ENCODE measurements around the gene KRT78. TPM values are rescaled to one million over a fixed set of nuclear protein-coding genes. Genes with fewer than 3 reads are reported as not detected.

KRT78 gene
- total RNA-seq, 1 donor from 2014 or later = not detected

DNA sequence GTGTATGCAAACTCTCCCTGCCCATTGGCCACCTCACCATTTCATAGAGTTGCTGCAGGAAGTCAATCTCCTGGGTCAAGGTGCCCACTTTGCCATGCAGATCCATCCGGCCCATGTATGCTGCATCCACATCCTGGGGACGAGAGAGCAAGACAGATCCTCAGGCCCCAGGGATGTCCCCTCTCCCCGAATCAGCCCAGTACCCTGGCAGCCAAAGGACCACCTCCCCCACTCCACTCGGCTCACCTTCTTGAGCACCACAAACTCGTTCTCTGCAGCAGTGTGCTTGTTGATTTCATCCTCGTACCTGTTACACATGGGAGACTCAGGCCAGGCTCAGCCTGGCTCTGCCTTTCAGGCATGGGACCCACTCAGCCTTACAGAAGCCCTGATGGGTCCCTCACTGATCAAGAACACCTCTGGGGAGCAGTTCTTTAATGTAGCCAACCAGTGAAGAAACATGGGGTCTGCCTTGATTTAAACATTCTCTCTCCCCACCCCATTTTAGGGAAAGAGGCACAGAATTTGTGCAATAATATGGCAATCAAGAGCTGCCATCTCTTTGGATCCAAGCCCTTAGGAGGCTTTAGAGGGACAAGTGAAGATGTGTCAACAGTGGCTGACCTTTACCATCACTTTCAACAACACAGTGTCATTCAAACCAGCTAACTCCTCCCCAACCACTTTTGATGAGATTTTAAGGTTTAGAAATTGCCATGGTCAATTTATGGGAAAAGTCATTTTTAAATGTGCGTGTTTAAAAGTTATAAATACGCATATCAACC lies 18.6 kb downstream of the KRT78 start:
- intact Hi-C loops (cut with DNase I) = no loop called here
- DNase-seq (ENCODE audit: low spot score) = no peak

- intact Hi-C loops (cut with DNase I) = no loop called here
- no peak for DNase-seq (ENCODE audit: low spot score)
Measured at GRCh38 chr12:52828591-52829021, 20.2 kb downstream of the KRT78 start.

GRCh38 chr12:52828156-52828555 lies 20.6 kb downstream of the KRT78 start:
- intact Hi-C loops (cut with DNase I) = no loop called here
- no peak for DNase-seq (ENCODE audit: low spot score)

DNA sequence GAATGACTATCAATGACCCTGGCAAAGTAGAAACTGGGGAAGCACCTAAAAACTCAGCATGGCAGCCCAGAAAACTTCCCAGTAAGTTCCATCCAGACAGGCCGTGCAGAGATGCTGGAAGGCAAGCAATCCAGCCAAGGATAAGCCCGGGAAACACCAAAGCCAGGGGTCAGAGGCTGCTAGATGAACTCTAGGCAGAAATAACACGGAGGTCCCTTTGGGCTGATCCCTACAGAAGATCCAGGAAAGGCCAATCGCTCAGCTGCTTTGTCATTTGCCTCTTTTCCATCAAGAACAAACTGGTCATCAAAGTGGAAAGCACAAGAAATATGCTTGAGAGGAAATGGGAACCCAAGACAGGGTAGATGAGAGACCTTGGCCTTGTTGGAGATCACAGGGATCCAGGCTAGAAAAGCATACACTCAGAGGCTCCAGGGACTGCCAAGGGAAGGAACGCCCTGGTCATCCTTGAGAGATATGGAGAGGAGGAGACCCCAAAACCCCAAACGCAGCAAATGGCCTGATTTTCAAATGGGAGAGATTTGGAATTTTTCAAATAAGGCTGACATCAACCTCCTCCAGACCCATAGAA lies 21.2 kb downstream of the KRT78 start:
- intact Hi-C loops (cut with DNase I) = no loop called here
- DNase-seq (ENCODE audit: low spot score) = no peak

DNA sequence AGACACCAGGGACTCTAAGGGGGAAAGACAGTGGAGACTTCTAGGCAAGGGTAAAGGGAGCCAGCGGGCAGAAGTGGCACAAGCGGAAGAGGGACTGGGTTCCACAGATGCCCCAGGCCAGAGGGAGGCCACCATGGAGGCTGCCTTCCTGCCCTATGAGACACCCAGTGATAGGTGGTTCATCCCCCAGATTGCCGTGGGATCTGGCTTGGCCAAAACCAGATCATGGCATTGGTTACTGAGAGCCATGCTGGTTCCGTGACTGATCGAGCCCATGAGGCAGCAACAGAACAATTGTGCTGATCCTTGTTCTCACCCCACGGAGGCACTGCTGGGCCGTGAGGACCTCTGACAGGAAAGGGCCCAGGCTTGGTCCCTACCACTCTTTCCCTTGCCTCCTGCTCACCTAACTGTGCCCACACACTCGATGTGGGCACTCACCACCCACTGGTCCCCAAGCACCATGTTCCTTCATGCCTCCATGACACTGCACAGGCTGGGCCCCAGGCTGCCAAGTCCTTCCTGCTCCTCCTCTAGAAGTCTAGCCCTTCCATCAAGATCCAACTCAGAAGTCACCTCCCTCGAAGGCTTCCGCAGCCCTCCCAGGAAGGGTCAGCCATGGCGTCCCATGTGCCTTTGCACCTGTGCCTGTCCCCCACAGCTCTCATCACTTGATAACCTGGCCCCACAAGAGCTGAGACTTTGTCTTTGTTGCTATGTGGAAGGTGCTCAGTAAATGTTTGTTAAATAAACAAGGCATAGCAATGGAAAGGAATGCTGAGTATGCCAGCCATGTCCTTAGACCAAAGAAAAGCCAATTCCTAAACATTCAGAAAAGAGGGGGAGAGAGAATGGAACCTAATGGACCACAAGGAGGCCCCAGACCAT lies 21.9 kb downstream of the KRT78 start:
- no peak for DNase-seq (ENCODE audit: low spot score)
- intact Hi-C loops (cut with DNase I) = no loop called here

DNA sequence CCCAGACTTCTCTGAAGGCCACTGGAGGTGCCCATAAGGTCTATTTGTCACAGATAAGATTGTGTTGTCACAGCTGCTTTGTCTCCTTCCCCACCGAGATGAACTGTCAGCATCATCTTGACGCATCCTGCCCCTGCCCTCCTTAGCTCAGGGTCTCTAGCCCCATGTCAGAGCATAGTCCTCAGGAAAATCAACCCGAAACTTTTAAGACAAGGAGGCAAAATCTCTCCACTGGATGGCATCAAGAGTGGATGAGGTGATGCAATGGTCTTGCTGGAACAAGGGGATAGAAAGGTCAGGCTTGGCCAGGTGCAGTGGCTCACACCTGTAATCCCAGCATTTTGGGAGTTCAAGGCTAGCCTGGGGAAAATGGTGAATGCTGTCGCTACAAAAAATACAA lies 22.8 kb downstream of the KRT78 start:
- intact Hi-C loops (cut with DNase I) = no loop called here
- no peak for DNase-seq (ENCODE audit: low spot score)

DNA sequence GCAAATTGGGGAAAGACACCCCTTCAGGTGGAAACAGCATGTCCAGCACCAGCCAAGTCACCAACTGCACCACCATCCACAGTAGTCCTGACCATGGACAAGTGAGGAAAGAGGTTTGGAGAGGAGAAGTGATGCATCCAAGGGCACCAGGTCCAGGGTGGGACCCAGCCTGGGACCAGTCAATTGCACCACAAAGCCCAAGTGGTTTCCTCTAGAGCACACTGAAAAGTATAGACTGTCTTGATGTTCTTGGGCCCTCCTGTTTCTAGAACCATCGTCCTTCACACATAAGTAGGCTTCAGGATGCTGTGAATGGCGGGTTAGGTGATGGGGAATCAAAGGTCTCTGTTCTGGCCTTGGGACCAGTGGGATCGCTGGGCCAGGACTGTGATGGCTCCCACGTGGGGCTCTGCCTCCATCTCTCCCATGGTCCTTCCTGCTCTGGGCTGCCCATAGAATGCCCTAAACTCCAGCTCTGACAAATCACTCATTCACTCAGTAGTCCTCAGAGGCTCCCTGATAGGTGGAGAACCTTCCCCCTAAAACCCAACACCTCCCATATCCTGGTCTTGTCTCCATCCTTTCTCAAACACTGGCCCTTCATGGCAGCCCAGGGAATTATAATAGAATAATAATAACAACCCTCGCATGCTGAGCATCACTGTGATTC lies 23.9 kb downstream of the KRT78 start:
- intact Hi-C loops (cut with DNase I) = no loop called here
- DNase-seq (ENCODE audit: low spot score) = no peak

DNA sequence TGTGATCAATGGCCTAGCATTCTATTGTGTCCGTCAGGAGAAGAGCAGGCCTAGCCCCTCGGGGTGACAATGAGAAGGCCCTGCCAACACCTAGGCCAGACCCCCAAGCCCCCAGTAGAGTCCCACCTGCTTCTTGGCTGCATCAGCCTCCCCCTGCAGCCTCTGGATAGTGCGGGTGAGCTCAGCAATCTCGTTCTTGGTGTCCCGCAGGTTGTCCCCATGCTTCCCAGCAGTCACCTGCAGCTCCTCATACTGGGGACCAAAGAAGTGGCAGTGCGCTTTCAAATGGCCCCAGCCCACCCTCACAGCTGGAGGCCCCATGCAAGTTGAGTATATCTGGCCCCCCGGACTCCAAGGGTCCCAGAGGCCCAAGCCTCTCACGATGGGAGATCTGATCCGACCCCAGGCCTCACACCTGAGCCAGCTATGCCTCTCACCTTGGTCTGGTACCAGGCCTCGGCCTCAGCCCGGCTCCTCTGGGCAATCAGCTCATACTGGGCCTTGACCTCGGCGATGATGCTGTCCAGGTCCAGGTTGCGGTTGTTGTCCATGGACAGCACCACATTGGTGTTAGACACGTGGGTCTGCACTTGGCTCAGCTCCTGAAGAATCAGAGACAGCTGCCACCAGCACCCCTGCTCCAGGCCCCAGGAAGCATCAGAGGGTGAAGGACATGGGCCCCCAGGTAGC lies 24.9 kb downstream of the KRT78 start:
- no peak for DNase-seq (ENCODE audit: low spot score)
- intact Hi-C loops (cut with DNase I) = no loop called here

DNA sequence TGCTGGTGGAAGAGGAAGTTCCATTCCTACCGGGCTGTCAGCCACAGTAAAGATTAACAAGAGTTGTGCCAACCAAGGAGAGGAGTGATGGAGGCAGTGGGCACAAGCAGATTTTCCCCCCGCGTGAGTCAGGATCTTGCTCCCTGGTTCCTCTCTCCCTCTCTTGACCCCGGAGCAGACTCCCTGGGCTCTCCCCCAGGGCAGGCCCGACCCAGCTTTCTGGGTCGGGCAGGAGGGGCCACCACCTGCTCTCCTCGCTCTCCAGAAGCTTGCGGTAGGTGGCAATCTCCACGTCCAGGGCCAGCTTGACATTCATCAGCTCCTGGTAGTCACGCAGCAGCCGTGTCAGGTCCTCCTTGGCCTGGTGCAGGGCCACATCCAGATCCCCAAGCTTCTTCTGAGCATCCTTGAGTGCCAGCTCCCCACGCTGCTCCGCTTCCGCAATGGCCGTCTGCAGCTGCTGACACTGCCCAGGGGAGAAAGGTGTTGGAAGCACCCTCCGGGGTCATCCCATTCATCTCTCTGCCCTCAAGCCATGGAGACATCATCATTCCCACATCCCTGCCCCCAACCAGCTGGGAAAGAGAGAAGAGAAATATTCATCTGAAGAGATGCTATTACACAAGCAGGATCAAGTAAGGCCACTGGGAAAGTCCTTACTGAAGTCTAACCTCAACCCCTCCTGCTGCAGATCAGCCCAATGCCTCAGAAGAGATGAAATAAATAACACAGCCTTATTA lies 25.9 kb downstream of the KRT78 start:
- no peak for DNase-seq (ENCODE audit: low spot score)
- intact Hi-C loops (cut with DNase I) = no loop called here

DNA sequence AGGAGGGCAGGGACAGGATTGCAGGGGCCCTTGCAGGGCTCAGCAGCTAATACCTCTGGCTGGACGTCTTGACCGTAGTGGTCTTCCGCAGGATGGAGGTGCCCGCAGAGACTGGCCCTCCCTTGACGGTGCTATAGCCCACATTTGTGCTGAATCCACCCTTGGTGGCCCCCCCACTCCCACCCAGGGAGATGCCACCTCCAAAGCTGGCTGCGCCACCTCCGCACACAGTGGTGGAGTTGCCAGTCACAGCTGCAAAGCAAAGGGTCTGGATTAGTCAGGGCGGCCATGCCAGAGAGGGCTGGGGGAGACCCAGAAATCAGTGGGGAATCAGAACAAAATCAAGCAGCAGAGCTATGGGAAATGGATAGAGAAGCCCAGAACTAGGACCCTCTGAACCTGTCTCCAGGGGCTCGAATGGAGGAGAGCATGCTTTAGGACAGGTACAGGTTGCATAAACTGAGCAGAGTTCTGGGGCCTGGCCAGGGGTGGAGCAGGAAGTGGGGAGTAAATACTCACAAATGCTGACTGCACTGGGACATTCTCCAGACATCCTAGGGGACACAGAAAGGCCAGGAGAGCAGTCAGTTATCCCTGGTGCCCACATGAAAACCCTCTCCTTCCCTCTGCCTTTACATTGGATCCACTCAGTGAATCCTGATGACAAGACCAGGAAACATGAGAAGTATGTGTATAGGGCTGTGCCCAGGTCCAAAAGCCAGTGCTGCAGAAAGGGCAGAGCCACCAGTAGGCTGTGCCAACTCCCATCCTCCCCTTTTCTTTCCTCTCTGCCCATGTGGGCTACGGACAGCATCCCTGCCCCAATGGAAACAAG lies 26.8 kb downstream of the KRT78 start:
- intact Hi-C loops (cut with DNase I) = no loop called here
- no peak for DNase-seq (ENCODE audit: low spot score)

DNA sequence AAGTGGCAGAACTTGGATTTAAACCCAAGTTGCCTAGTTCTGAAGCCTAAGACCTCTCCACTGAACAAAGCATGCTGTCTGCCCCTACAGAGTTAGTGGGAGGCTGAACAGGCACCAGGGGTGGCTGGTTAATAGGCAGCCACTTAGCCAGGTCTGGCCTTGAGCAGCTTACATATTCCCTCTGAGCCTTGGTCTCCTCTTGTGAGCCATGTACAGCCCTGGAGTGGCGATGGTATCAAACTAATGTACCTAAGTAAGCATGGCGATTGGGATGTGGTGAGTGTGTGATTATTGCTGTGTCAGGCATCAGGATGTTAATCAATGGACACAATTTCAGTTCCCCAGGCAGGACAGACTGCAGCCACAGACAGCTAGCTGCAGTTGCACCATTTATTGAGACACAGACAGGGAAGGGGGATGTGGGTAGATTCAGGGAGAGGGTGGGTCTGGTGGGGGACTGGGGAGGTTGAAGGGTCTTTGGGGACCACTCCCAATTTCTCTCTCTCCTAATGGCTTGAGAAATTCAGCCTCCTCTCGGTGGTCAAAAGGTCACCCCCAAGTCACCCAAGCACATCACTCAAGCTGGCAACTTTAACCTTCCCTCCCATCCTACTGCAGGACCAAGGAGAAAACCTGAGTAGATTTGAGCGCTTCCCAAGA lies 27.6 kb downstream of the KRT78 start:
- no peak for DNase-seq (ENCODE audit: low spot score)
- intact Hi-C loops (cut with DNase I) = no loop called here

DNA sequence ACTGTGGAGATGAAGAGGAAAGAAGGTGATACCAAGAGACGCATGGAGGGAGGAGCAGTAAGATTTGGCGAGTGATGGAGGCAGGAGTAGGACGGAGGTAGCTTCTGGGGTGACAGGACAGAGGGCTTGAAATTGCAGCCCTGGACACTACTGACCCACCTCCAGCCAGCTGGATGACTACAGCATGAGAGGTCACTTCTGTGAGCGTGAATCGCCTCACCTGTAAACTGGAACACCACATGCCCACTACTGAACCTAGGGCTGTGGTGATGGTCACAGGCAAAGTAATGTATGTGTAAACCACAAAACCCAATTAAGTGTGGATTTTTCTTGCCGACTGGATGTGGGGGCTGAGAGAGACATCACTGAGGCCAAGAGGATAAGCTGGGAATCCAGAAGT lies 28.3 kb downstream of the KRT78 start:
- no peak for DNase-seq (ENCODE audit: low spot score)
- intact Hi-C loops (cut with DNase I) = no loop called here

- intact Hi-C loops (cut with DNase I) = no loop called here
- DNase-seq (ENCODE audit: low spot score) = no peak
Measured at GRCh38 chr12:52819731-52820510, 28.9 kb downstream of the KRT78 start.

DNA sequence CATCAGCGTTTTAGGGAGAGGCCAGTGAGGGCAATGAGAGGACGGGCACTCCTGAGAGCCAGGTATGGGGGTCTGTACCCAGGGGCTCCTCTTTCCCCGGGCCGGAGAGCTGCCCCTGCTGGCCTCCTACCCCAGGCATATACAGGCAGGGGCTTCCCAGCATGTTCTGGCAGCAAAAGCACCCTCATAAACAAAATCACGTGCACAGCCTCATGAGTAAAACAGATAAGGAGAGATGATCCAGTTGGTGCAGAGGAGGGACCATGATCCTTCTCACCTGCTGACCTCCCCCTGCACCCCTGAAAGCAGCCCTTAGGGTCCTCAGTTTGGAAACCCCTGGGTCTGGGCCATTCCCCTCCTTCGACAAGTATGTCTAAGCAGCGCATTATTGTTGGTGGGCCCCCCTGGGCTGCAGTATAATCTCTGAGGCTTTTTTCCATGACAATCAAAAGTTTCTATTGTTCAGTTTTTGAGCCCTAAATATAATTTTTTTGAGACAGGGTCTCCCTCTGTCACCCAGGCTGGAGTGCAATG lies 29.8 kb downstream of the KRT78 start:
- DNase-seq (ENCODE audit: low spot score) = no peak
- intact Hi-C loops (cut with DNase I) = no loop called here

DNA sequence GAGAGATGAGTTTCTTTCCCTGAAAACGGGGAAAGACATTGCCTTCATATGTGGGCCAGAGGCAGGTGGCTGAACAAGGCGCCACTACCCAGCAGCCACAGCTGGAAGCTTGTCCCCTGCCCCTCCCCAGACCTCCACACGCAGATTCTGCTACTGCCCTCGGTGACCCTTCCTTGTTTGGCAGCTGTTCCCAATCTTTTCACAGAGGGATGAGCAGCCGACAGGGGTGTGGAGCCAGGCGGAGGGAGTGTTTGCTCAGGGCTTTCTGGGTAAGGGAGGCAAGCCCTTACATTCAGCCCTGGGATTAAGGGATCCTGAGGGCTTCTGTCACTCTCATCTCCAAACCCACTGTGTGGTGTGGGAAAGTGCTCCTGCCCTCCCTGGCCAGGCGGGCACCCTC lies 30.4 kb downstream of the KRT78 start:
- intact Hi-C loops (cut with DNase I) = no loop called here
- no peak for DNase-seq (ENCODE audit: low spot score)

DNA sequence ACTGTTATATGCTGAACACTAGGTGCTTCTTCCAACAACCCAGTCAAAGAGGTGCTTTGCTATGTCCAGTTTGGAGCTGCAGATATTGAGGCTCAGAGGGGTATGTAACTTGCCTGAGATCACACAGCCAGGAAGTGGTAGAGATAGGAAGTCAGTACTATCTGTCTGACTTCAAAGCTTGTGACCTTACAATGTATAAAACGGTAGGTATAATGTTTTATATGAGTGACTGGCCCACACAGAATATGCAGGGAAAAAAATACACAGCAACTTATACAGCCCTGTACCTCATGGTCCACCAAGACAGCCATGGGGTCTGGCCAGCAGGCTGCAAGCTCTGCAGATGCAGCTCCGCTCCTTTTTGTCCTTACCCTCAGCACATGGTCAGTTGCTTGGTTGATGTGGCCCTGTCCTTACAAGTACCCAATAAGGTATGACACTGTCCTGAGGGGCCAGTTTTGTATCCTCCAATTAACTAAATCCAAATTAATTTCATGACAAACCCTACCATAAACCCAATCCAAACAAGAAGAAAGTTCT lies 31.0 kb downstream of the KRT78 start:
- intact Hi-C loops (cut with DNase I) = no loop called here
- no peak for DNase-seq (ENCODE audit: low spot score)

All from cardiac septum (tissue), 1 donor.